H1 (cell line): ENCODE data around the gene SMAP1. TPM values are rescaled to one million over a fixed set of nuclear protein-coding genes. Genes with fewer than 3 reads are reported as not detected.

Experiments
- BCL11A ChIP-seq, 2 experiments: IDR thresholded peaks; one replicate each; pipeline ENCODE4 v1.6.1; 2011; ENCODE audit warnings: low read depth in 2 of 2, low read length in 2 of 2, mild to moderate bottlenecking in 2 of 2
- CHD1 ChIP-seq: IDR thresholded peaks from 2 replicates; pipeline ENCODE4 v1.6.1; 2012; ENCODE audit warnings: low read depth, low read length, improper control_type of control experiment
- CHD2 ChIP-seq: IDR thresholded peaks from 2 replicates; pipeline ENCODE4 v1.6.1; 2012; ENCODE audit warnings: low read length, improper control_type of control experiment
- NRF1 ChIP-seq: IDR thresholded peaks from 2 replicates; pipeline ENCODE4 v1.6.1; 2011; ENCODE audit warnings: mild to moderate bottlenecking, low read depth, low read length, improper control_type of control experiment
- POU5F1 ChIP-seq: IDR thresholded peaks from 2 replicates; pipeline ENCODE4 v1.6.1; 2011; ENCODE audit warnings: low read depth, mild to moderate bottlenecking, low read length, moderate library complexity
- RFX5 ChIP-seq: IDR thresholded peaks from 2 replicates; pipeline ENCODE4 v1.6.1; 2011; ENCODE audit warnings: low read depth, low read length, improper control_type of control experiment, borderline replicate concordance
- SP4 ChIP-seq: IDR thresholded peaks from 2 replicates; pipeline ENCODE4 v1.6.1; 2012; ENCODE audit warnings: low read length, inconsistent platforms
- SRF ChIP-seq: IDR thresholded peaks from 2 replicates; pipeline ENCODE4 v1.6.1; 2011; ENCODE audit warnings: mild to moderate bottlenecking, low read depth, low read length, moderate library complexity
- ZNF274 ChIP-seq: IDR thresholded peaks from 2 replicates; pipeline ENCODE4 v1.7.0; 2012; ENCODE audit warnings: low read length, borderline replicate concordance; ENCODE audit errors: extremely low read depth
- polyA plus RNA-seq, 7 experiments: library from polyadenylated mRNA; depleted of rRNA in 3 of 7; stranded (reverse) in 5 of 7; unstranded in 2 of 7; fragments of >200 nt in 5 of 7; fragments of 200-250 nt in 2 of 7; gene quantifications; 1 replicate in 5 of 7; 2 replicates in 1 of 7; 4 replicates in 1 of 7; pipeline versions ENCODE4 v1.2.1 to v1.2.3, GENCODE V29; 2011 to 2013; ENCODE audit warnings: missing spikeins in 2 of 7, mixed read lengths in 2 of 7
- total RNA-seq: library from RNA; stranded (reverse); fragmentation: NEBNext Ultra II Directional; extraction: Animal tissue kit (Norgen Biotek cat#: 25700); gene quantifications from 2 replicates; pipeline ENCODE4 v1.2.1, GENCODE V29; 2021
- TF ChIP-seq, protein P1 (sequence below): fragments of 300-600 bp; sonication (generic); IDR thresholded peaks from 2 replicates; pipeline ENCODE4 v1.7.1; 2012; ENCODE audit warnings: low read length, moderate library complexity, mild to moderate bottlenecking, inconsistent platforms; ENCODE audit not compliant: insufficient replicate concordance

Gene SMAP1
- total and polyA plus RNA-seq, 2 of the 8 experiments (the other 6 are each of a cell fraction or from before 2014, with no cell fraction given), result 18.8 to 32.4 TPM

DNA sequence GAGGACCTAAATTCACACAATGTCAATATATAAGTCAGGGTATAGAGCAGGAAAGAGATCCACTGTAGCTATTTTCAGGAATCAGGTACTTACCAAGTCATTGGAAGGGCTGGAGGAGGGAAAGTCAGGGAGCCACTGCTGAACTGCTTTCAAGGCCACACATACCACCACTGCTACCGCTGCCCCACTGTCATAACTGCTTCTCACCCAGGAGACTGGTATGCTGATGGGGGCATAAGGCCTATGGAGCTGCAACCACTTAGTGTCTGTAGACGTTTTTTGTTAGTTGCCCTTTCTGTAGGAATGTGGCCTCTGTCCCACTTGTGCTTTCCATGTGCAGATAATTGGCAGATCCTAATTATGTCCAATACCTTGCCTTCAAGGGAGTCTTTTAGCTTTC lies 5.4 kb downstream of the SMAP1 start (continued):
- TF ChIP-seq, protein P1, sequence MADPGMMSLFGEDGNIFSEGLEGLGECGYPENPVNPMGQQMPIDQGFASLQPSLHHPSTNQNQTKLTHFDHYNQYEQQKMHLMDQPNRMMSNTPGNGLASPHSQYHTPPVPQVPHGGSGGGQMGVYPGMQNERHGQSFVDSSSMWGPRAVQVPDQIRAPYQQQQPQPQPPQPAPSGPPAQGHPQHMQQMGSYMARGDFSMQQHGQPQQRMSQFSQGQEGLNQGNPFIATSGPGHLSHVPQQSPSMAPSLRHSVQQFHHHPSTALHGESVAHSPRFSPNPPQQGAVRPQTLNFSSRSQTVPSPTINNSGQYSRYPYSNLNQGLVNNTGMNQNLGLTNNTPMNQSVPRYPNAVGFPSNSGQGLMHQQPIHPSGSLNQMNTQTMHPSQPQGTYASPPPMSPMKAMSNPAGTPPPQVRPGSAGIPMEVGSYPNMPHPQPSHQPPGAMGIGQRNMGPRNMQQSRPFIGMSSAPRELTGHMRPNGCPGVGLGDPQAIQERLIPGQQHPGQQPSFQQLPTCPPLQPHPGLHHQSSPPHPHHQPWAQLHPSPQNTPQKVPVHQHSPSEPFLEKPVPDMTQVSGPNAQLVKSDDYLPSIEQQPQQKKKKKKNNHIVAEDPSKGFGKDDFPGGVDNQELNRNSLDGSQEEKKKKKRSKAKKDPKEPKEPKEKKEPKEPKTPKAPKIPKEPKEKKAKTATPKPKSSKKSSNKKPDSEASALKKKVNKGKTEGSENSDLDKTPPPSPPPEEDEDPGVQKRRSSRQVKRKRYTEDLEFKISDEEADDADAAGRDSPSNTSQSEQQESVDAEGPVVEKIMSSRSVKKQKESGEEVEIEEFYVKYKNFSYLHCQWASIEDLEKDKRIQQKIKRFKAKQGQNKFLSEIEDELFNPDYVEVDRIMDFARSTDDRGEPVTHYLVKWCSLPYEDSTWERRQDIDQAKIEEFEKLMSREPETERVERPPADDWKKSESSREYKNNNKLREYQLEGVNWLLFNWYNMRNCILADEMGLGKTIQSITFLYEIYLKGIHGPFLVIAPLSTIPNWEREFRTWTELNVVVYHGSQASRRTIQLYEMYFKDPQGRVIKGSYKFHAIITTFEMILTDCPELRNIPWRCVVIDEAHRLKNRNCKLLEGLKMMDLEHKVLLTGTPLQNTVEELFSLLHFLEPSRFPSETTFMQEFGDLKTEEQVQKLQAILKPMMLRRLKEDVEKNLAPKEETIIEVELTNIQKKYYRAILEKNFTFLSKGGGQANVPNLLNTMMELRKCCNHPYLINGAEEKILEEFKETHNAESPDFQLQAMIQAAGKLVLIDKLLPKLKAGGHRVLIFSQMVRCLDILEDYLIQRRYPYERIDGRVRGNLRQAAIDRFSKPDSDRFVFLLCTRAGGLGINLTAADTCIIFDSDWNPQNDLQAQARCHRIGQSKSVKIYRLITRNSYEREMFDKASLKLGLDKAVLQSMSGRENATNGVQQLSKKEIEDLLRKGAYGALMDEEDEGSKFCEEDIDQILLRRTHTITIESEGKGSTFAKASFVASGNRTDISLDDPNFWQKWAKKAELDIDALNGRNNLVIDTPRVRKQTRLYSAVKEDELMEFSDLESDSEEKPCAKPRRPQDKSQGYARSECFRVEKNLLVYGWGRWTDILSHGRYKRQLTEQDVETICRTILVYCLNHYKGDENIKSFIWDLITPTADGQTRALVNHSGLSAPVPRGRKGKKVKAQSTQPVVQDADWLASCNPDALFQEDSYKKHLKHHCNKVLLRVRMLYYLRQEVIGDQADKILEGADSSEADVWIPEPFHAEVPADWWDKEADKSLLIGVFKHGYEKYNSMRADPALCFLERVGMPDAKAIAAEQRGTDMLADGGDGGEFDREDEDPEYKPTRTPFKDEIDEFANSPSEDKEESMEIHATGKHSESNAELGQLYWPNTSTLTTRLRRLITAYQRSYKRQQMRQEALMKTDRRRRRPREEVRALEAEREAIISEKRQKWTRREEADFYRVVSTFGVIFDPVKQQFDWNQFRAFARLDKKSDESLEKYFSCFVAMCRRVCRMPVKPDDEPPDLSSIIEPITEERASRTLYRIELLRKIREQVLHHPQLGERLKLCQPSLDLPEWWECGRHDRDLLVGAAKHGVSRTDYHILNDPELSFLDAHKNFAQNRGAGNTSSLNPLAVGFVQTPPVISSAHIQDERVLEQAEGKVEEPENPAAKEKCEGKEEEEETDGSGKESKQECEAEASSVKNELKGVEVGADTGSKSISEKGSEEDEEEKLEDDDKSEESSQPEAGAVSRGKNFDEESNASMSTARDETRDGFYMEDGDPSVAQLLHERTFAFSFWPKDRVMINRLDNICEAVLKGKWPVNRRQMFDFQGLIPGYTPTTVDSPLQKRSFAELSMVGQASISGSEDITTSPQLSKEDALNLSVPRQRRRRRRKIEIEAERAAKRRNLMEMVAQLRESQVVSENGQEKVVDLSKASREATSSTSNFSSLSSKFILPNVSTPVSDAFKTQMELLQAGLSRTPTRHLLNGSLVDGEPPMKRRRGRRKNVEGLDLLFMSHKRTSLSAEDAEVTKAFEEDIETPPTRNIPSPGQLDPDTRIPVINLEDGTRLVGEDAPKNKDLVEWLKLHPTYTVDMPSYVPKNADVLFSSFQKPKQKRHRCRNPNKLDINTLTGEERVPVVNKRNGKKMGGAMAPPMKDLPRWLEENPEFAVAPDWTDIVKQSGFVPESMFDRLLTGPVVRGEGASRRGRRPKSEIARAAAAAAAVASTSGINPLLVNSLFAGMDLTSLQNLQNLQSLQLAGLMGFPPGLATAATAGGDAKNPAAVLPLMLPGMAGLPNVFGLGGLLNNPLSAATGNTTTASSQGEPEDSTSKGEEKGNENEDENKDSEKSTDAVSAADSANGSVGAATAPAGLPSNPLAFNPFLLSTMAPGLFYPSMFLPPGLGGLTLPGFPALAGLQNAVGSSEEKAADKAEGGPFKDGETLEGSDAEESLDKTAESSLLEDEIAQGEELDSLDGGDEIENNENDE, result no peak
- TF ChIP-seq SRF (no peak), BCL11A (IDR thresholded peaks at IDR 0.05; ENCODE audit: low read depth in 2 of 2, low read length in 2 of 2) (no peak), CHD2 (no peak), CHD1 (no peak), SP4 (no peak), ZNF274 (no peak), RFX5 (no peak), NRF1 (no peak), POU5F1 (no peak)
